Measurements from ENCODE around the gene CD96. TPM values are rescaled to one million over a fixed set of nuclear protein-coding genes. Genes with fewer than 3 reads are reported as not detected.

Gene CD96
- total RNA-seq, 8 experiments from 2014 or later: 0.09 to 2.5 (median 0.21) TPM; not detected in 3

DNA sequence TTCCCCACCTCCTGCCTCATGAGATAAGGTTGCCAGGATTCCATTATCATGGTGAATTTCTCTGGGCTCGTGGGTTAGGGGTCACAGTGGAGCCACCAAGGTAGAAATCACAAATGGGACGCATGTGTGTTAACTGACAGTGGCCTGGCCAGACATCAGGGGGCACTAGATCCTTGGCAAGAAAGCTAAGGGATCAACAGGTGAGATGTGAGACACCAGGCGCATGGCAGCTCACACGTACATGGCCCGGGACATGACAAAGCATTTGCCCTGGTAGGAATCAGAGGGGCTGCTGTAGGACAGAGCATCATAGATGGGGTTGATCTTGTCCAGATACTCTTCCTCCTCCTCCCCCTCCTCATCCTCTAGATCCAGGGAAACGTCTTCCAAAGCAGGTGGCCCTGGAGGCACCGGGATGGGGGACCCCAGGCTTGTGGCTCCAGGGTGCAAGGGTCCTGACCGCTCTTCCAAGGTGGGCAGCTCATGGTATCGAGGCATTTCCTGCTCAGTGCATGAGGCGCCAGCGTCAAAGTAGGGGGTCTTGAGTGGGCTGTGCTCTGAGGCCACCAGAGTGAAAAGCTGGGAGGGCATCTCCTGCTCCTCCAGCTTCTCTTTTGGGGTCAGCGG, 28.5 kb downstream of the CD96 start:
- ATAC-seq (replicated peaks in 6 of 8): no peak
- Histone ChIP-seq H3K27ac (no peak overlapping the region), H3K4me3 (no peak overlapping the region), H3K4me1 (replicated peaks in 1 of 2) (no peaks in the 10 kb centered on the region)
- WGBS, 10 experiments: 0 to 100% (median 83%) methylated on average over 1 to 4 of the region's 12 CpGs; no CpG with 5 or more reads in 6 of the 10 experiments
- in situ Hi-C loops (cut with MboI; ENCODE audit: low pct_unique_long_range_greater_than_20kb in 2 of 9, low sequenced_read_pairs in 9 of 9, unreplicated experiment in 9 of 9): no loop called here

DNA sequence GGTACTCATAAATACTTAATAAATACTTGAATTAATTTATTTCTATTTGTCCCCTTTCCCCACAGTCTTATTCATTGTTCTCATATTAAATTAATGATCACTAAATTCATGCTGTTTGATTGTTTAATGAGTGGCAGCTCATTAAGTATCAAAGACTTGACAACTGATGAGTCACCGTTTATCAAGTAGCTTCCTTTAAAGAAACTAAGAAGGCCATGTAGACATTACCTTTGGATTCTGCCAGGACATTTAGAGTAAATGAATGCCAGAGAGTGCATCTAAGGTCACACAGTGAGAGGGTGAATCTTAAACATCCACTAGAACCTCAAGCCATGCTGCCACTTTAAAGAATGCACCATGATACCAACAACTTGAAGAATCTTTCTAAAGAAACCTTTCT, 29.3 kb downstream of the CD96 start:
- in situ Hi-C loops (cut with MboI; ENCODE audit: low pct_unique_long_range_greater_than_20kb in 2 of 9, low sequenced_read_pairs in 9 of 9, unreplicated experiment in 9 of 9): no loop called here
- ATAC-seq (replicated peaks in 6 of 8): no peak
- 14 to 100% (median 89%) methylated on average over 1 of the region's 1 CpG; no CpG with 5 or more reads in 2 of the 10 experiments for WGBS, 10 experiments
- H3K4me1 ChIP-seq (replicated peaks in 1 of 2): no peaks in the 10 kb centered on the region
- no peak overlapping the region for H3K4me3 ChIP-seq
- no peak overlapping the region for H3K27ac ChIP-seq

- Histone ChIP-seq H3K4me3 (no peak overlapping the region), H3K27ac (no peak overlapping the region), H3K4me1 (replicated peaks in 1 of 2) (no peaks in the 10 kb centered on the region)
- peak in 2 of 8 experiments; percentile 49 to 93 for ATAC-seq (replicated peaks in 6 of 8)
- 36 to 100% (median 93%) methylated on average over 1 to 6 of the region's 6 CpGs; no CpG with 5 or more reads in 2 of the 10 experiments for WGBS, 10 experiments
- in situ Hi-C loops (cut with MboI; ENCODE audit: low pct_unique_long_range_greater_than_20kb in 2 of 9, low sequenced_read_pairs in 9 of 9, unreplicated experiment in 9 of 9): no loop called here
Observed at GRCh38 chr3:111571907-111572460, 30.0 kb downstream of the CD96 start.

- no peak for ATAC-seq (replicated peaks in 6 of 8)
- Histone ChIP-seq H3K4me1 (replicated peaks in 1 of 2) (no peaks in the 10 kb centered on the region), H3K4me3 (no peak overlapping the region), H3K27ac (no peak overlapping the region)
- WGBS, 10 experiments: 0 to 57% (median 18%) methylated on average over 1 of the region's 1 CpG; no CpG with 5 or more reads in 4 of the 10 experiments
- in situ Hi-C loops (cut with MboI; ENCODE audit: low pct_unique_long_range_greater_than_20kb in 2 of 9, low sequenced_read_pairs in 9 of 9, unreplicated experiment in 9 of 9): loop anchor here in 2 of 9 experiments (25.0 kb wide), 2 partner anchors 110 to 285 kb away; partner anchors contain the start of gene PHLDB2 (in 1 of the 2)
Observed at GRCh38 chr3:111577113-111577512, 35.1 kb downstream of the CD96 start.

DNA sequence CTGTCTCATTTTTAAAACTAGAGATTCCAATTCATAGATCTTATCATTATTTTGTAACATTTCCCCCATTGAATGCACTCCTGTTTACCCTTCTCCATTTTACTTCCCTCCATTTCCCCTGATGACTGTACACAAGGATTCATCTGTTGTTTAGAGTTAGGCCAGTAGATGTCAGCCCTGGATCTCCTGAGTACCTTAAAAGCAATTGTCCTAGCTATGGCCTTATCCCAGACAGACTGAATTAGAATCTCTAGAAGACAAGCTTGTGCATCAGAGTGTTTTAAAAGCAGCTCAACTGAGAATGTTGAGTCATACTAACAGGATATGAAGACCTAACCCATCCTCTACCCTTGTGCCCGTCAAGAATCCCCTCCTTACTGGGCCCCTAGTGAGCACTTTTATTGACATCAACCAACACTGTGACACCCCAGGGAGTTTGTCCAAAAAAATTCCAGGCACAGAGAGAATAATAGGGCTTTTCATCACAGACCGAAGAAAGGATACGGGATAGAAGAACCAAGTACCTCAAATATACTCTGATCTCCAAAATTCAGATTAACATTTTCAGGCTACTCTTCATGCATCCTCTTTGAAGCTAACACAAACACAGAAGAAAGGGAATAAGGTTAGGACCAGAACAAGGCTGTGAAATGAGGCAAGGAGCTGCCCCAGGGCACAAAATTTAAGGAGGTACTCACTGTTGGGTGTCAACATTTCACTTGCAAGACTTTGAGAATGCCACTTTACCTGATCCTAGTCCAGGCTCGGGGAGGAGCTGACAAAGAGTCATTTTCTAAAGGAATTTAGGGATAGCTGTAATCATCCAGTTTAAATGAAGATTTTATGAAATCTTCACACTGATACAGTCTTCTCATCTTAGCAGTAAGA, 36.0 kb downstream of the CD96 start:
- Histone ChIP-seq H3K4me1 (replicated peaks in 1 of 2) (no peaks in the 10 kb centered on the region), H3K27ac (no peak overlapping the region), H3K4me3 (no peak overlapping the region)
- peak in 6 of 8 experiments; percentile 53 to 98 (median 78) for ATAC-seq (replicated peaks in 6 of 8)
- in situ Hi-C loops (cut with MboI; ENCODE audit: low pct_unique_long_range_greater_than_20kb in 2 of 9, low sequenced_read_pairs in 9 of 9, unreplicated experiment in 9 of 9): loop anchor here in 2 of 9 experiments (25.0 kb wide), 2 partner anchors 109 to 284 kb away; partner anchors contain the start of gene PHLDB2 (in 1 of the 2)
- WGBS, 10 experiments: 32 to 83% (median 68%) methylated on average over 1 to 4 of the region's 4 CpGs; no CpG with 5 or more reads in 1 of the 10 experiments

GRCh38 chr3:111578867-111579266, 36.9 kb downstream of the CD96 start:
- 73 to 100% (median 92%) methylated on average over 1 to 4 of the region's 4 CpGs; no CpG with 5 or more reads in 3 of the 10 experiments for WGBS, 10 experiments

GRCh38 chr3:111579495-111579894, 37.5 kb downstream of the CD96 start:
- 0 to 100% (median 85%) methylated on average over 1 to 5 of the region's 5 CpGs; no CpG with 5 or more reads in 2 of the 10 experiments for WGBS, 10 experiments
- H3K4me1 ChIP-seq (replicated peaks in 1 of 2): no peaks in the 10 kb centered on the region
- ATAC-seq (replicated peaks in 6 of 8): peak in 1 of 8 experiments; percentile 18
- H3K27ac ChIP-seq: no peak overlapping the region
- no peak overlapping the region for H3K4me3 ChIP-seq
- in situ Hi-C loops (cut with MboI; ENCODE audit: low pct_unique_long_range_greater_than_20kb in 2 of 9, low sequenced_read_pairs in 9 of 9, unreplicated experiment in 9 of 9): loop anchor here in 2 of 9 experiments (25.0 kb wide), 2 partner anchors 108 to 283 kb away; partner anchors contain the start of gene PHLDB2 (in 1 of the 2)

More at GRCh38 chr3:111578867-111579266, 36.9 kb downstream of the CD96 start:
- in situ Hi-C loops (cut with MboI; ENCODE audit: low pct_unique_long_range_greater_than_20kb in 2 of 9, low sequenced_read_pairs in 9 of 9, unreplicated experiment in 9 of 9): loop anchor here in 2 of 9 experiments (25.0 kb wide), 2 partner anchors 108 to 283 kb away; partner anchors contain the start of gene PHLDB2 (in 1 of the 2)
- no peak for ATAC-seq (replicated peaks in 6 of 8)
- H3K4me1 ChIP-seq (replicated peaks in 1 of 2): no peaks in the 10 kb centered on the region
- no peak overlapping the region for H3K4me3 ChIP-seq
- H3K27ac ChIP-seq: no peak overlapping the region

DNA sequence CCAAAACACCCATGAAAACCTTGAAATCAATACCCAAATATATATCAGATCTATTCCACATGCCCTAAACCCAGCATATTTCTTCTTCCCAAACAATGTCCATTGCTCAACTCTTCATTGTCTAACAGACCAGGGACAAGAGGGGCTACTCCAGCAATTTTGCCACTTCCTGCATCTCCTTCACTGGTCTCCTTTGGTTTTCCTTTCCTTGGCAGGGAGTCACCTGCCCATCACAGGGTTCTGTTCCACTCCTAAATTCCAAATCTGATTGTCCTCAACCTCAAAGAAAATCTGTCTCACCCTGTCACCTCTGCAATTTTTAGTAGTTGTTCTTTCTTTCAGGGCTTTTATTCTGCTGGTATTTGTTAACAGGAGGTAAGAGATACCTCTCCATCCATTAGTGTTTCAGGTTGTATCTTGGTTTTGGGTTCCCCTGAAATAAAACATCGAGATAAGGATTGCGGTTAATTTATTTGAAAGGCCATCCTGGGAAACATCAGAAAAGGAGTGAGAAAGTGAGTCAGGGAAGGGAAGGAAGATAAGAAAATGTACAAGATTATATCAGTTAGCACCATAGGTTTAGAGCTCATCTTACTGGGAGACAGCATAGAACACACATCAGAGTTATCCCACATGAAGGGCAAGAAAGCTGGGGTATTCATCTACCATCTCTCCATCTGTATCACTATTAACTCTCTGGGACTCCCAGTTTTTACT, 39.6 kb downstream of the CD96 start:
- in situ Hi-C loops (cut with MboI; ENCODE audit: low pct_unique_long_range_greater_than_20kb in 2 of 9, low sequenced_read_pairs in 9 of 9, unreplicated experiment in 9 of 9): loop anchor here in 2 of 9 experiments (10.0 to 25.0 kb wide), 3 partner anchors 106 to 281 kb away; partner anchors contain the start of gene PHLDB2 (in 1 of the 2)
- H3K27ac ChIP-seq: no peak overlapping the region

GRCh38 chr3:111582120-111582474, 40.1 kb downstream of the CD96 start:
- in situ Hi-C loops (cut with MboI; ENCODE audit: low pct_unique_long_range_greater_than_20kb in 2 of 9, low sequenced_read_pairs in 9 of 9, unreplicated experiment in 9 of 9): loop anchor here in 2 of 9 experiments (10.0 to 25.0 kb wide), 3 partner anchors 105 to 280 kb away; partner anchors contain the start of gene PHLDB2 (in 1 of the 2)
- Histone ChIP-seq H3K4me1 (replicated peaks in 1 of 2) (no peaks in the 10 kb centered on the region), H3K4me3 (no peak overlapping the region), H3K27ac (no peak overlapping the region)
- 0 to 100% (median 72%) methylated on average over 1 of the region's 1 CpG; no CpG with 5 or more reads in 2 of the 10 experiments for WGBS, 10 experiments
- ATAC-seq (replicated peaks in 6 of 8): peak in 3 of 8 experiments; percentile 55 to 74 (median 59)

More for the DNA sequence above, 39.6 kb downstream of the CD96 start:
- no peak for ATAC-seq (replicated peaks in 6 of 8)
- 26 to 100% (median 93%) methylated on average over 2 of the region's 2 CpGs; no CpG with 5 or more reads in 2 of the 10 experiments for whole genome bisulfite sequencing, 10 experiments
- no peak overlapping the region for H3K4me3 ChIP-seq
- H3K4me1 ChIP-seq (replicated peaks in 1 of 2): no peaks in the 10 kb centered on the region

- 100% methylated on average over 1 of the region's 1 CpG; no CpG with 5 or more reads in 4 of the 10 experiments for WGBS, 10 experiments
- no peak for ATAC-seq (replicated peaks in 6 of 8)
- H3K4me3 ChIP-seq: no peak overlapping the region
- in situ Hi-C loops (cut with MboI; ENCODE audit: low pct_unique_long_range_greater_than_20kb in 2 of 9, low sequenced_read_pairs in 9 of 9, unreplicated experiment in 9 of 9): loop anchor here in 2 of 9 experiments (10.0 to 25.0 kb wide), 3 partner anchors 103 to 278 kb away; partner anchors contain the start of gene PHLDB2 (in 1 of the 2)
- H3K27ac ChIP-seq: no peak overlapping the region
- H3K4me1 ChIP-seq (replicated peaks in 1 of 2): no peaks in the 10 kb centered on the region
Observed at GRCh38 chr3:111584744-111585143, 42.7 kb downstream of the CD96 start.

GRCh38 chr3:111585217-111585616, 43.2 kb downstream of the CD96 start:
- ATAC-seq (replicated peaks in 6 of 8): no peak
- no peaks in the 10 kb centered on the region for H3K4me1 ChIP-seq (replicated peaks in 1 of 2)
- H3K4me3 ChIP-seq: no peak overlapping the region
- 10 to 83% (median 75%) methylated on average over 1 of the region's 1 CpG; no CpG with 5 or more reads in 5 of the 10 experiments for WGBS, 10 experiments
- no peak overlapping the region for H3K27ac ChIP-seq
- in situ Hi-C loops (cut with MboI; ENCODE audit: low pct_unique_long_range_greater_than_20kb in 2 of 9, low sequenced_read_pairs in 9 of 9, unreplicated experiment in 9 of 9): loop anchor here in 2 of 9 experiments (10.0 to 25.0 kb wide), 3 partner anchors 102 to 277 kb away; partner anchors contain the start of gene PHLDB2 (in 1 of the 2)

DNA sequence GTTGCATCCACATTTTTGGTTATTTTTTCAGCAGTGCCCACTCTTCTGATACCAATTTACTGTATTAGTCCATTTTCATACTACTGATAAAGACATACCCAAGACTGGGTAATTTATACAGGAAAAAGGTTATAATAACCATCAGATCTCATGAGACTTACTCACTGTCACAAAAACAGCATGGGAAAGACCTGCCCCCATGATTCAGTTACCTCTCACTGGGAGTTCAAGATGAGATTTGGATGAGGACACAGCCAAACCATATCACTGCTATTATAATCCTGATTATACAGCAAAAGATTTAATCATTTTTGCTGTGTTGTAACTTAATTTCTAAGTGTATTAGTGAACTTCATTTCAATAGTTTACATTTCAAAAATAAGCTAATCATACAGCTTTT, 46.5 kb downstream of the CD96 start:
- Histone ChIP-seq H3K4me1 (replicated peaks in 1 of 2) (no peaks in the 10 kb centered on the region), H3K27ac (no peak overlapping the region), H3K4me3 (no peak overlapping the region)
- ATAC-seq (replicated peaks in 6 of 8): no peak
- in situ Hi-C loops (cut with MboI; ENCODE audit: low pct_unique_long_range_greater_than_20kb in 2 of 9, low sequenced_read_pairs in 9 of 9, unreplicated experiment in 9 of 9): loop anchor here in 2 of 9 experiments (10.0 to 25.0 kb wide), 3 partner anchors 99 to 274 kb away; partner anchors contain the start of gene PHLDB2 (in 1 of the 2)

Measured in motor neuron (in vitro differentiated cells).